WERI-Rb-1 (cell line): ENCODE data around the gene BLMH.
A peak's percentile ranks its signal among the peaks of the same experiment; 100 is the strongest.

Experiments used
- DNase-seq: peaks from one replicate; pipeline ENCODE4 v3.0.0-alpha.2; 2020
- H3K27ac ChIP-seq: fragments of 250-450 bp; sonication (Bioruptor Pico); 2 replicates; pipeline ENCODE4 v1.5.1; 2020; ENCODE audit warnings: mild to moderate bottlenecking, moderate library complexity
- H3K27me3 ChIP-seq: fragments of 250-450 bp; sonication (Bioruptor Pico); 2 replicates; pipeline ENCODE4 v1.5.1; 2021; ENCODE audit warnings: mild to moderate bottlenecking, low read depth, moderate library complexity; ENCODE audit not compliant: insufficient read depth, severe bottlenecking
- H3K36me3 ChIP-seq: fragments of 250-450 bp; sonication (Bioruptor Pico); 2 replicates; pipeline ENCODE4 v1.5.1; 2020; ENCODE audit warnings: mild to moderate bottlenecking, moderate library complexity
- H3K4me3 ChIP-seq: 2 replicates; pipeline ENCODE4 v1.5.1; 2011; ENCODE audit warnings: low read depth, mild to moderate bottlenecking, control low read depth, low read length
- H3K9me3 ChIP-seq: fragments of 250-450 bp; sonication (Bioruptor Pico); 2 replicates; pipeline ENCODE4 v1.5.1; 2021; ENCODE audit warnings: mild to moderate bottlenecking, moderate library complexity; ENCODE audit not compliant: severe bottlenecking
- TF ChIP-seq, protein P1 (sequence below): IDR thresholded peaks from 2 replicates; pipeline ENCODE4 v1.5.1; 2011; ENCODE audit warnings: low read depth, mild to moderate bottlenecking, control low read depth, inconsistent platforms, low read length

The BLMH gene

GRCh38 chr17:30256756-30257506 is 34.8 kb downstream of the BLMH start:
- TF ChIP-seq, protein P1, sequence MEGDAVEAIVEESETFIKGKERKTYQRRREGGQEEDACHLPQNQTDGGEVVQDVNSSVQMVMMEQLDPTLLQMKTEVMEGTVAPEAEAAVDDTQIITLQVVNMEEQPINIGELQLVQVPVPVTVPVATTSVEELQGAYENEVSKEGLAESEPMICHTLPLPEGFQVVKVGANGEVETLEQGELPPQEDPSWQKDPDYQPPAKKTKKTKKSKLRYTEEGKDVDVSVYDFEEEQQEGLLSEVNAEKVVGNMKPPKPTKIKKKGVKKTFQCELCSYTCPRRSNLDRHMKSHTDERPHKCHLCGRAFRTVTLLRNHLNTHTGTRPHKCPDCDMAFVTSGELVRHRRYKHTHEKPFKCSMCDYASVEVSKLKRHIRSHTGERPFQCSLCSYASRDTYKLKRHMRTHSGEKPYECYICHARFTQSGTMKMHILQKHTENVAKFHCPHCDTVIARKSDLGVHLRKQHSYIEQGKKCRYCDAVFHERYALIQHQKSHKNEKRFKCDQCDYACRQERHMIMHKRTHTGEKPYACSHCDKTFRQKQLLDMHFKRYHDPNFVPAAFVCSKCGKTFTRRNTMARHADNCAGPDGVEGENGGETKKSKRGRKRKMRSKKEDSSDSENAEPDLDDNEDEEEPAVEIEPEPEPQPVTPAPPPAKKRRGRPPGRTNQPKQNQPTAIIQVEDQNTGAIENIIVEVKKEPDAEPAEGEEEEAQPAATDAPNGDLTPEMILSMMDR = no peak
- Histone ChIP-seq H3K27me3 (no peaks in the 10 kb centered on the region), H3K4me3 (no peak overlapping the region), H3K27ac (no peak overlapping the region), H3K9me3 (no peaks in the 10 kb centered on the region), H3K36me3 (peaks cover 42% of the 10 kb centered on the region)
- no peak for DNase-seq

DNA sequence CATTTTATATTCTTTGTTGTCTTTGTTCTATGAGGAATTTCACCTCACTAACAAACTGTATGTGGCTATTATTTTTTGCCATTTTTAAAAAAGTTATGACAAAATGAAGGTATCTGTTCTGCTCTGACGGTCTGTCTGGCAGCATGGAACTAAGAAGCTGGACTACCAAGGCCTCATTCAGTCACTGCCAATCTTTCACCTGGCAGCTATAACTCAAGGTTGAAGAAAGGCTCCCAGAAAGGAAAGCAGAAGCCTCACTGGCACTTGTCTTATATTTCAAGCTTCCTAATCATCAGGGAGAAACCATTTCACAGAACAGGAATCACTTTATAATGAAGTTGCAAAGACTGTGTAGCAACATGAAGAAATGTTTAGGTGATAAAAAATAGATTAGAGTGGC is 37.6 kb downstream of the BLMH start:
- Histone ChIP-seq H3K27me3 (no peaks in the 10 kb centered on the region), H3K36me3 (peaks cover 35% of the 10 kb centered on the region), H3K27ac (no peak overlapping the region), H3K4me3 (no peak overlapping the region), H3K9me3 (no peaks in the 10 kb centered on the region)
- no peak for DNase-seq
- TF ChIP-seq, protein P1 = no peak

DNA sequence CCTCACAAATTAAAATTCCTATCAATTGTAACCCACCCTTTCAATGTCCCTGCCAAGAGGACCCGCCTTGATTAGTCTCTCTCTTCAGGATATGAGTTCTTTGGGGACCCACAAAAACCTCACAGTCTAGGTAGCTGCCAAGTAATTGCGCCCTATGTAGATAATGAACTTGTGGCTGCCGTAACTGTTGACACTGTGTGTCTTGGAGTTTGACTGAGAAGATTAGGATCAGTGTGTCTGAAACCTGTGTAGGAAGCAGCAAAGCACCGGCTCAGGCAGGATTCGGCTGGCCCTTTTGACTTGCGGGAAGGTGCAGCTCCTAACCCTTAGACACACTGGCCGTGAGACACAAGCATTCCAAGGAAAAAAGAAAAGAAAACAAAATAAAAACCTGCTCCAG is 38.4 kb downstream of the BLMH start:
- no peaks in the 10 kb centered on the region for H3K27me3 ChIP-seq
- no peak overlapping the region for H3K4me3 ChIP-seq
- no peaks in the 10 kb centered on the region for H3K9me3 ChIP-seq
- peak overlapping the region; percentile 34; the same call in 1 of the 2 replicates for H3K27ac ChIP-seq
- TF ChIP-seq, protein P1 = no peak
- DNase-seq = peak; percentile 50
- H3K36me3 ChIP-seq = peaks cover 43% of the 10 kb centered on the region

GRCh38 chr17:30251931-30252330 is 39.8 kb downstream of the BLMH start:
- Histone ChIP-seq H3K27ac (no peak overlapping the region), H3K4me3 (no peak overlapping the region), H3K9me3 (no peaks in the 10 kb centered on the region), H3K27me3 (no peaks in the 10 kb centered on the region), H3K36me3 (peaks cover 44% of the 10 kb centered on the region)
- no peak for DNase-seq
- TF ChIP-seq, protein P1 = no peak

DNA sequence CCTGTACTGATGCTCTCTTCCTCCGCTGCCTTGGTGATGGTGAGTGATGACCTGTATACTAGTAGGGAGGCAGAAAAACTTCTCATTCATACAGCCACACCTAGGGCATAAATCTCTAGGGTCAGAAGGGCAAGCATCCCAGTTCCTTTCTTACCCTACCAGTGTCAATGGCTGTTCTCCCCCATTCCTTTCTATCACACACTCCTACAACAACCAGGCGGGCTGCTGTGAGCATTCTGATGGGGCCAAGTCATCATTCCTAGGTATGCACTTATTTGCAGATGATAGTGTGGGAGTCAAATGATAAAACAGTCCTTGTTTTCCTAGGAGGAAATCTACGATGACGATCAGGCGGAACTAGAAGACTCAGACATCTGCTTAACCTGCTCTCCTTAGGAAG is 42.3 kb downstream of the BLMH start:
- Histone ChIP-seq H3K4me3 (no peak overlapping the region), H3K27ac (no peak overlapping the region), H3K9me3 (no peaks in the 10 kb centered on the region), H3K27me3 (no peaks in the 10 kb centered on the region), H3K36me3 (peaks cover 38% of the 10 kb centered on the region)
- TF ChIP-seq, protein P1 = no peak
- DNase-seq = no peak

GRCh38 chr17:30248786-30249185 is 43.0 kb downstream of the BLMH start:
- no peak for DNase-seq
- Histone ChIP-seq H3K4me3 (no peak overlapping the region), H3K27me3 (no peaks in the 10 kb centered on the region), H3K27ac (no peak overlapping the region), H3K9me3 (no peaks in the 10 kb centered on the region), H3K36me3 (peaks cover 38% of the 10 kb centered on the region)
- TF ChIP-seq, protein P1 = no peak
